Esophagus muscularis mucosa (tissue), 4 donors: ENCODE data around the gene RAB25. TPM values are rescaled to one million over a fixed set of nuclear protein-coding genes. Genes with fewer than 3 reads are reported as not detected.

Experiments used
- DNase-seq: peaks from one replicate; pipeline ENCODE4 v3.0.0-alpha.2; 2017; ENCODE audit errors: extremely low spot score
- H3K27ac ChIP-seq, 4 donors: fragments of 200-600 bp; sonication (generic); replicated peaks in 1 of 4; 1 replicate in 3 of 4; 2 replicates in 1 of 4; pipeline ENCODE4 v1.5.1; 2016 to 2019; ENCODE audit warnings: mild to moderate bottlenecking in 1 of 4
- H3K27me3 ChIP-seq, 4 donors: fragments of 200-600 bp; sonication (generic); one replicate each; pipeline versions ENCODE4 v1.5.1 to v1.6.0; 2016 to 2019
- H3K36me3 ChIP-seq, 4 donors: fragments of 200-600 bp; sonication (generic); one replicate each; pipeline ENCODE4 v1.5.1; 2016 to 2019
- H3K4me1 ChIP-seq, 4 donors: fragments of 200-600 bp; sonication (generic); one replicate each; pipeline ENCODE4 v1.5.1; 2016 to 2019
- H3K4me3 ChIP-seq, 4 donors: fragments of 200-600 bp; sonication (generic); 1 replicate in 2 of 4; 2 replicates in 2 of 4; pipeline ENCODE4 v1.5.1; 2016 to 2019; ENCODE audit warnings: mild to moderate bottlenecking in 4 of 4, moderate library complexity in 1 of 4
- H3K9me3 ChIP-seq, 4 donors: fragments of 200-600 bp; sonication (generic); 1 replicate in 3 of 4; 2 replicates in 1 of 4; pipeline ENCODE4 v1.5.1; 2016 to 2019
- CTCF ChIP-seq, 3 experiments: fragments of 200-600 bp in 2 of 3; fragments of 450-650 bp in 1 of 3; sonication (generic) in 2 of 3; IDR thresholded peaks; one replicate each; pipeline ENCODE4 v1.5.1; 2017 to 2019; ENCODE audit warnings: antibody characterized with exemption in 3 of 3, mild to moderate bottlenecking in 2 of 3, moderate library complexity in 1 of 3
- EP300 ChIP-seq: sonication (generic); formaldehyde crosslinking; IDR thresholded peaks from one replicate; pipeline ENCODE4 v1.6.1; 2017; ENCODE audit warnings: antibody characterized with exemption
- POLR2A ChIP-seq: fragments of 450-650 bp; IDR thresholded peaks from one replicate; pipeline ENCODE4 v1.6.1; 2017; ENCODE audit warnings: antibody characterized with exemption, moderate library complexity, mild to moderate bottlenecking, low read depth
- POLR2AphosphoS5 ChIP-seq, 2 donors: sonication (generic); formaldehyde crosslinking; IDR thresholded peaks; one replicate each; pipeline ENCODE4 v1.6.1; 2017; ENCODE audit warnings: antibody characterized with exemption in 2 of 2
- WGBS: methylation state at CpG from one replicate; pipeline ENCODE4 v1.1.5; 2018; 5-methylcytosine and 5-hydroxymethylcytosine counted together
- intact Hi-C: fragments of 100-400 bp; cut with DNase I; formaldehyde crosslinking; loops from one replicate; pipeline ENCODE4 v1.15.1; 2023
- total RNA-seq, 4 donors: library from RNA; depleted of rRNA; stranded (reverse); fragments of >200 nt; gene quantifications; one replicate each; pipeline versions ENCODE4 v1.1.0 to v1.2.1, GENCODE V29; 2016

The RAB25 gene
- total RNA-seq, 4 donors from 2014 or later = not detected

GRCh38 chr1:156079762-156080161 lies 18.8 kb downstream of the RAB25 start:
- Histone ChIP-seq H3K27me3 (no peaks in the 10 kb centered on the region), H3K36me3 (no peaks in the 10 kb centered on the region), H3K4me3 (no peak overlapping the region), H3K4me1 (peaks cover 26 to 60% (median 43%) of the 10 kb centered on the region in 4 donors), H3K9me3 (no peaks in the 10 kb centered on the region), H3K27ac (no peak overlapping the region)
- intact Hi-C loops = no loop called here
- WGBS = 83% methylated on average over 5 of the region's 5 CpGs
- TF ChIP-seq EP300 (no peak), POLR2AphosphoS5 (IDR thresholded peaks at IDR 0.05) (no peak), CTCF (IDR thresholded peaks at IDR 0.05) (no peak), POLR2A (no peak)
- no peak for DNase-seq

GRCh38 chr1:156080241-156080862 lies 19.4 kb downstream of the RAB25 start:
- TF ChIP-seq CTCF (IDR thresholded peaks at IDR 0.05) = no peak
- no peak for TF ChIP-seq POLR2A
- TF ChIP-seq POLR2AphosphoS5 (IDR thresholded peaks at IDR 0.05) = no peak
- no peak for TF ChIP-seq EP300
- WGBS = 62% methylated on average over 8 of the region's 8 CpGs
- H3K9me3 ChIP-seq = no peaks in the 10 kb centered on the region
- no peaks in the 10 kb centered on the region for H3K36me3 ChIP-seq
- H3K27me3 ChIP-seq = no peaks in the 10 kb centered on the region
- H3K4me3 ChIP-seq = no peak overlapping the region
- intact Hi-C loops = no loop called here
- DNase-seq = no peak
- no peak overlapping the region for H3K27ac ChIP-seq
- peaks cover 25 to 55% (median 40%) of the 10 kb centered on the region in 4 donors for H3K4me1 ChIP-seq

DNA sequence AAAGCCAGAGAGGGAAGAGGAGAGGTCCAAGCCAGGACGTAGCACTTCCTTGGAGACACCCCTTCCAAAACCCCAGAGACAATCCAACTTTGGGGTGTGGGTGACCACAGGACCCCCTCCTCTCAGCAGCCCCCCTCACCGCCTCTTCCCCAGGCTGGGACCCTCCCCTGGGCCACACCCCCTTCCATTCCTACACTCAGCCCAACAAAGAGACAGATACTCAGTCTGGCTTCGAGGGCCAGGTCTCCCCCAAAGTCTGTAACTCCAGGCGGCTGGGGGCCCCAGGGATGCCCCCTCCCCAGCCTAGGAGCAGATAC lies 19.9 kb downstream of the RAB25 start:
- 48% methylated on average over 4 of the region's 4 CpGs for WGBS
- H3K4me1 ChIP-seq = peaks cover 21 to 53% (median 36%) of the 10 kb centered on the region in 4 donors
- no peaks in the 10 kb centered on the region for H3K36me3 ChIP-seq
- H3K4me3 ChIP-seq = peak overlapping the region in 1 of 4 donors; percentile 81
- no peaks in the 10 kb centered on the region for H3K27me3 ChIP-seq
- H3K9me3 ChIP-seq = no peaks in the 10 kb centered on the region
- TF ChIP-seq CTCF (IDR thresholded peaks at IDR 0.05) (no peak), POLR2AphosphoS5 (IDR thresholded peaks at IDR 0.05) (no peak)
- H3K27ac ChIP-seq = no peak overlapping the region
- intact Hi-C loops = no loop called here
- no peak for DNase-seq

- Histone ChIP-seq H3K36me3 (no peaks in the 10 kb centered on the region), H3K9me3 (no peaks in the 10 kb centered on the region), H3K4me1 (peaks cover 24 to 53% (median 34%) of the 10 kb centered on the region in 4 donors), H3K27me3 (no peaks in the 10 kb centered on the region), H3K4me3 (peak overlapping the region; percentile 81 to 88 (median 86)), H3K27ac (no peak overlapping the region)
- intact Hi-C loops = no loop called here
- TF ChIP-seq POLR2AphosphoS5 (IDR thresholded peaks at IDR 0.05) (no peak), EP300 (no peak), CTCF (IDR thresholded peaks at IDR 0.05) (no peak), POLR2A (no peak)
- 7% methylated on average over 40 of the region's 61 CpGs for WGBS
- no peak for DNase-seq
Measured at GRCh38 chr1:156081180-156081916, 20.4 kb downstream of the RAB25 start.
